ENCODE measurements around the gene NAT8. TPM values are rescaled to one million over a fixed set of nuclear protein-coding genes. Genes with fewer than 3 reads are reported as not detected.

Gene NAT8
- total and polyA plus RNA-seq, 2 of the 8 experiments (the other 6 are each of a cell fraction or from before 2014, with no cell fraction given), result not detected

- H2BK12ac ChIP-seq (ENCODE audit: low read depth, low read length), result no peak overlapping the region
- H3K4me2 ChIP-seq (ENCODE audit: insufficient read depth in 1 of 2, low read depth in 2 of 2, low read length in 2 of 2), result no peak overlapping the region
- FAIRE-seq (no peak), DNase-seq (ENCODE audit: low read depth in 1 of 2, low spot score in 2 of 2) (no peak)
- no peaks in the 10 kb centered on the region for H3K79me1 ChIP-seq (ENCODE audit: low read depth, low read length)
- H2AK5ac ChIP-seq (ENCODE audit: low read depth, low read length), result no peak overlapping the region
- CTCF ChIA-PET (ENCODE audit: partially characterized antibody), result interaction anchor here (0.6 to 0.7 kb wide), 2 partner anchors 15 to 41 kb away, joined by 3 read pairs; no protein-coding TSS in a partner anchor
- 94% methylated on average over 14 of the region's 19 CpGs; no CpG with 5 or more reads in 1 of the 2 experiments for WGBS, 2 experiments (ENCODE audit: extremely low coverage in 1 of 2, insufficient coverage in 1 of 2, insufficient read length in 1 of 2, insufficient replicate concordance in 2 of 2, low coverage in 1 of 2, low lambda C conversion rate in 2 of 2, missing lambda C conversion rate in 1 of 2)
- no peak overlapping the region for H3K18ac ChIP-seq (ENCODE audit: extremely low read depth, low read length)
- H2BK5ac ChIP-seq (ENCODE audit: low read depth, low read length), result no peak overlapping the region
- no peak overlapping the region for H4K8ac ChIP-seq (ENCODE audit: extremely low read depth, insufficient read depth, low read length)
- H3K27ac ChIP-seq (ENCODE audit: low read depth, low read length), result no peak overlapping the region
- H3K9ac ChIP-seq (replicated peaks in 1 of 4; ENCODE audit: extremely low read depth in 1 of 4, low read depth in 3 of 4, low read length in 3 of 4), result no peak overlapping the region
- H3K27me3 ChIP-seq (replicated peaks in 1 of 4; ENCODE audit: control insufficient read depth in 3 of 4, extremely low read depth in 1 of 4, insufficient read depth in 3 of 4, low read length in 3 of 4), result no peaks in the 10 kb centered on the region
- H3K36me3 ChIP-seq (ENCODE audit: control insufficient read depth in 2 of 4, insufficient read depth in 4 of 4, low read length in 3 of 4), result no peaks in the 10 kb centered on the region
- H3K14ac ChIP-seq (ENCODE audit: insufficient read length), result no peak overlapping the region
- H3K4ac ChIP-seq (replicated peaks; ENCODE audit: insufficient read length, low read depth, low read length), result no peak overlapping the region
- no peak overlapping the region for H4K91ac ChIP-seq (replicated peaks; ENCODE audit: insufficient read length, low read length)
- H3K23me2 ChIP-seq (ENCODE audit: low read depth, low read length), result no peaks in the 10 kb centered on the region
- H3K4me1 ChIP-seq (replicated peaks in 1 of 4; ENCODE audit: control insufficient read depth in 3 of 4, insufficient read depth in 4 of 4, low read length in 3 of 4), result no peaks in the 10 kb centered on the region
- H4K20me1 ChIP-seq (replicated peaks in 1 of 2; ENCODE audit: control insufficient read depth in 1 of 2, insufficient read depth in 2 of 2, low read length in 2 of 2), result no peaks in the 10 kb centered on the region
- no peak overlapping the region for H4K5ac ChIP-seq (ENCODE audit: insufficient read length, low read depth, low read length)
- H2BK20ac ChIP-seq (ENCODE audit: low read length), result no peak overlapping the region
- H2BK120ac ChIP-seq (replicated peaks; ENCODE audit: low read depth, low read length), result no peak overlapping the region
- POLR2A ChIA-PET (ENCODE audit: partially characterized antibody), result no interaction called here
- no peaks in the 10 kb centered on the region for H3K79me2 ChIP-seq (ENCODE audit: control insufficient read depth in 1 of 2, insufficient read depth in 2 of 2, low read length in 2 of 2)
- H3K23ac ChIP-seq (ENCODE audit: insufficient read length), result no peak overlapping the region
- H2AFZ ChIP-seq (ENCODE audit: low read length), result no peak overlapping the region
- peaks cover 34 to 43% of the 10 kb centered on the region in 2 experiments for H3K9me3 ChIP-seq (ENCODE audit: insufficient read depth in 2 of 2, low read depth in 1 of 2, low read length in 1 of 2)
- no peak overlapping the region for H3K56ac ChIP-seq (replicated peaks; ENCODE audit: insufficient read length, low read depth, low read length)
- H2BK15ac ChIP-seq (ENCODE audit: low read length), result no peak overlapping the region
- H3K4me3 ChIP-seq (ENCODE audit: extremely low read depth in 1 of 4, insufficient read depth in 2 of 4, low read depth in 3 of 4, low read length in 4 of 4), result no peak overlapping the region
- TF ChIP-seq RBBP5 (IDR thresholded peaks at IDR 0.05; ENCODE audit: borderline replicate concordance, low read depth, low read length) (no peak), YY1 (IDR thresholded peaks at IDR 0.05; ENCODE audit: low read depth, low read length) (no peak), USF2 (IDR thresholded peaks at IDR 0.05; ENCODE audit: low read length) (no peak), TAF7 (optimal IDR thresholded peaks at IDR 0.05; ENCODE audit: borderline replicate concordance, low read depth, low read length) (no peak), POU5F1 (IDR thresholded peaks at IDR 0.05; ENCODE audit: low read depth, low read length) (no peak), CBX8 (IDR thresholded peaks at IDR 0.05; ENCODE audit: borderline replicate concordance, low read depth, low read length) (no peak), TAF1 (IDR thresholded peaks at IDR 0.05; ENCODE audit: low read depth, low read length) (no peak), SIX5 (IDR thresholded peaks at IDR 0.05; ENCODE audit: low read depth, low read length) (no peak), SP2 (IDR thresholded peaks at IDR 0.05; ENCODE audit: low read length) (no peak), EP300 (IDR thresholded peaks at IDR 0.05; ENCODE audit: borderline replicate concordance in 1 of 2, low read depth in 2 of 2, low read length in 2 of 2) (no peak), CTBP2 (IDR thresholded peaks at IDR 0.05; ENCODE audit: borderline replicate concordance, insufficient read depth, insufficient read length, low read length) (no peak), BACH1 (IDR thresholded peaks at IDR 0.05; ENCODE audit: low read length) (no peak)
Measured at GRCh38 chr2:73640946-73641766, 1.1 kb downstream of the NAT8 start.
